Osteoblast (primary cell): ENCODE measurements around the gene CCL1. TPM values are rescaled to one million over a fixed set of nuclear protein-coding genes. Genes with fewer than 3 reads are reported as not detected.

Experiments
- DNase-seq: peaks from one replicate; pipeline ENCODE4 v3.0.0; 2011; ENCODE audit warnings: low spot score, mixed read lengths; ENCODE audit not compliant: insufficient read length; ENCODE audit errors: missing footprints
- H2AFZ ChIP-seq: 2 replicates; pipeline ENCODE4 v1.6.0; 2011; ENCODE audit warnings: mild to moderate bottlenecking, low read length
- H3K27ac ChIP-seq: 2 replicates; pipeline ENCODE4 v1.5.1; 2011; ENCODE audit warnings: mild to moderate bottlenecking, low read depth, low read length, moderate library complexity
- H3K27me3 ChIP-seq: 2 replicates; pipeline ENCODE4 v1.6.0; 2012; ENCODE audit warnings: mild to moderate bottlenecking, control low read depth, inconsistent platforms, low read length, moderate library complexity; ENCODE audit not compliant: insufficient read depth
- H3K36me3 ChIP-seq: 2 replicates; pipeline ENCODE4 v1.5.1; 2011; ENCODE audit warnings: mild to moderate bottlenecking, low read length, control low read depth, moderate library complexity; ENCODE audit not compliant: insufficient read depth
- H3K4me1 ChIP-seq: 2 replicates; pipeline ENCODE4 v1.5.1; 2011; ENCODE audit warnings: mild to moderate bottlenecking, low read length, control low read depth, moderate library complexity; ENCODE audit not compliant: insufficient read depth
- H3K4me2 ChIP-seq: 2 replicates; pipeline ENCODE4 v1.6.0; 2011; ENCODE audit warnings: mild to moderate bottlenecking, low read length; ENCODE audit not compliant: insufficient read depth
- H3K4me3 ChIP-seq: fragments of 200-600 bp; sonication (generic); 3 replicates; pipeline ENCODE4 v1.5.1; 2012; ENCODE audit warnings: mild to moderate bottlenecking, low read length, inconsistent platforms; ENCODE audit not compliant: insufficient read depth
- H3K79me2 ChIP-seq: 2 replicates; pipeline ENCODE4 v1.6.0; 2012; ENCODE audit warnings: mild to moderate bottlenecking, low read length, control low read depth, inconsistent platforms; ENCODE audit not compliant: insufficient read depth
- H3K9me3 ChIP-seq: 2 replicates; pipeline ENCODE4 v1.5.1; 2011; ENCODE audit warnings: low read depth, low read length, control low read depth
- H4K20me1 ChIP-seq: 2 replicates; pipeline ENCODE4 v1.6.0; 2012; ENCODE audit warnings: mild to moderate bottlenecking, low read length, control low read depth; ENCODE audit not compliant: insufficient read depth
- CTCF ChIP-seq: IDR thresholded peaks from 2 replicates; pipeline ENCODE4 v1.5.1; 2011; ENCODE audit warnings: mild to moderate bottlenecking, low read depth, low read length, moderate library complexity; ENCODE audit errors: extremely low read depth
- total RNA-seq: library from RNA; depleted of rRNA; stranded (reverse); fragments of >200 nt; gene quantifications from 2 replicates; pipeline ENCODE4 v1.2.3, GENCODE V29; 2012

CCL1 gene
- total RNA-seq, 1 donor: not detected

GRCh38 chr17:34313164-34313563, 49.9 kb downstream of the CCL1 start:
- no peaks in the 10 kb centered on the region for H3K27me3 ChIP-seq
- no peak for DNase-seq
- TF ChIP-seq CTCF: no peak
- H4K20me1 ChIP-seq: no peaks in the 10 kb centered on the region
- no peaks in the 10 kb centered on the region for H3K79me2 ChIP-seq
- no peaks in the 10 kb centered on the region for H3K36me3 ChIP-seq
- peak overlapping the region; percentile 40 for H3K27ac ChIP-seq
- peaks cover 11% of the 10 kb centered on the region for H3K4me1 ChIP-seq
- H3K4me2 ChIP-seq: no peak overlapping the region
- H2AFZ ChIP-seq: no peak overlapping the region
- no peak overlapping the region for H3K4me3 ChIP-seq
- no peaks in the 10 kb centered on the region for H3K9me3 ChIP-seq

- no peak overlapping the region for H3K4me2 ChIP-seq
- H3K9me3 ChIP-seq: no peaks in the 10 kb centered on the region
- peak overlapping the region; percentile 40 for H3K27ac ChIP-seq
- H3K4me1 ChIP-seq: peaks cover 15% of the 10 kb centered on the region
- H3K79me2 ChIP-seq: no peaks in the 10 kb centered on the region
- H3K27me3 ChIP-seq: no peaks in the 10 kb centered on the region
- no peak overlapping the region for H2AFZ ChIP-seq
- no peaks in the 10 kb centered on the region for H4K20me1 ChIP-seq
- H3K4me3 ChIP-seq: no peak overlapping the region
- no peaks in the 10 kb centered on the region for H3K36me3 ChIP-seq
- no peak for TF ChIP-seq CTCF
- DNase-seq: no peak
Observed at GRCh38 chr17:34312080-34312479, 51.0 kb downstream of the CCL1 start.

GRCh38 chr17:34311291-34311690, 51.7 kb downstream of the CCL1 start:
- no peak overlapping the region for H3K4me2 ChIP-seq
- no peaks in the 10 kb centered on the region for H3K36me3 ChIP-seq
- H3K4me1 ChIP-seq: peaks cover 23% of the 10 kb centered on the region
- H3K4me3 ChIP-seq: no peak overlapping the region
- no peaks in the 10 kb centered on the region for H3K27me3 ChIP-seq
- no peaks in the 10 kb centered on the region for H3K79me2 ChIP-seq
- no peak for DNase-seq
- TF ChIP-seq CTCF: no peak
- H2AFZ ChIP-seq: no peak overlapping the region
- no peaks in the 10 kb centered on the region for H3K9me3 ChIP-seq
- H3K27ac ChIP-seq: no peak overlapping the region
- H4K20me1 ChIP-seq: no peaks in the 10 kb centered on the region

Other genes starting within 250 kb of the CCL1 start
- gene CCL2, start 107.9 kb downstream of the CCL1 start, total RNA-seq: 56.3 and 70.9 TPM in 2 replicates
- gene CCL7, start 93.0 kb downstream of the CCL1 start, total RNA-seq: 0.29 and 0.36 TPM in 2 replicates
- not detected in 2 replicates for gene CCL11, start 77.5 kb downstream of the CCL1 start, total RNA-seq
- gene CCL8, start 43.8 kb downstream of the CCL1 start, total RNA-seq: 0.36 TPM in 1 of 2 replicates, not detected in the other
- gene CCL13, start 6.8 kb downstream of the CCL1 start, total RNA-seq: 0.36 TPM in 1 of 2 replicates, not detected in the other
- 0.29 TPM in 1 of 2 replicates, not detected in the other for gene TMEM132E, start 216.3 kb upstream of the CCL1 start, total RNA-seq